ENCODE data around the gene ADGRB3. TPM values are rescaled to one million over a fixed set of nuclear protein-coding genes. Genes with fewer than 3 reads are reported as not detected.

ADGRB3 gene
- total and polyA plus RNA-seq, 12 donors, result 0.47 to 2.1 (median 0.85) TPM

GRCh38 chr6:68724060-68724459 lies 89.0 kb downstream of the ADGRB3 start:
- ATAC-seq, result no peak
- intact Hi-C loops (cut with DNase I), result no loop called here
- no peaks in the 10 kb centered on the region for H3K9me3 ChIP-seq
- no peaks in the 10 kb centered on the region for H3K27me3 ChIP-seq
- TF ChIP-seq CTCF (IDR thresholded peaks at IDR 0.05), result no peak
- no peak overlapping the region for H3K4me3 ChIP-seq
- H3K27ac ChIP-seq, result no peak overlapping the region
- WGBS, 2 donors, result 66 to 72% methylated on average over 2 of the region's 2 CpGs
- peaks cover 0 to 16% (median 0%) of the 10 kb centered on the region in 9 donors for H3K4me1 ChIP-seq
- no peaks in the 10 kb centered on the region for H3K36me3 ChIP-seq
- DNase-seq, result no peak

GRCh38 chr6:68726337-68726736 lies 91.3 kb downstream of the ADGRB3 start:
- no peaks in the 10 kb centered on the region for H3K9me3 ChIP-seq
- no peak for TF ChIP-seq CTCF (IDR thresholded peaks at IDR 0.05)
- H3K27ac ChIP-seq, result no peak overlapping the region
- intact Hi-C loops (cut with DNase I), result loop anchor here in 1 of 10 donors (5.0 kb wide), 1 partner anchor 36 kb away; no protein-coding TSS in a partner anchor
- H3K4me1 ChIP-seq, result peaks cover 0 to 16% (median 0%) of the 10 kb centered on the region in 9 donors
- no peaks in the 10 kb centered on the region for H3K27me3 ChIP-seq
- no peak for DNase-seq
- no peak overlapping the region for H3K4me3 ChIP-seq
- no peaks in the 10 kb centered on the region for H3K36me3 ChIP-seq
- ATAC-seq, result no peak

GRCh38 chr6:68726992-68727391 lies 91.9 kb downstream of the ADGRB3 start:
- no peak for TF ChIP-seq CTCF (IDR thresholded peaks at IDR 0.05)
- H3K4me1 ChIP-seq, result peaks cover 0 to 16% (median 0%) of the 10 kb centered on the region in 9 donors
- no peaks in the 10 kb centered on the region for H3K27me3 ChIP-seq
- intact Hi-C loops (cut with DNase I), result loop anchor here in 1 of 10 donors (5.0 kb wide), 1 partner anchor 35 kb away; no protein-coding TSS in a partner anchor
- no peaks in the 10 kb centered on the region for H3K36me3 ChIP-seq
- no peak for ATAC-seq
- H3K4me3 ChIP-seq, result no peak overlapping the region
- DNase-seq, result no peak
- H3K9me3 ChIP-seq, result no peaks in the 10 kb centered on the region
- 90 to 95% methylated on average over 1 of the region's 1 CpG for WGBS, 2 donors
- H3K27ac ChIP-seq, result no peak overlapping the region

- intact Hi-C loops (cut with DNase I), result loop anchor here in 1 of 10 donors (5.0 kb wide), 1 partner anchor 35 kb away; no protein-coding TSS in a partner anchor
- no peaks in the 10 kb centered on the region for H3K27me3 ChIP-seq
These were observed 92.6 kb downstream of the ADGRB3 start for GRCh38 chr6:68727699-68728098.

More at GRCh38 chr6:68727699-68728098, 92.6 kb downstream of the ADGRB3 start:
- Histone ChIP-seq H3K4me1 (peaks cover 0 to 16% (median 0%) of the 10 kb centered on the region in 9 donors), H3K9me3 (no peaks in the 10 kb centered on the region), H3K4me3 (no peak overlapping the region), H3K27ac (no peak overlapping the region), H3K36me3 (no peaks in the 10 kb centered on the region)
- 53 to 59% methylated on average over 1 of the region's 1 CpG for WGBS, 2 donors
- TF ChIP-seq CTCF (IDR thresholded peaks at IDR 0.05), result no peak
- no peak for DNase-seq
- ATAC-seq, result no peak

All from heart right ventricle (tissue), 16 donors.